ELR (cell line): Measurements from ENCODE around the gene KCNQ1.

Experiments used
- DNase-seq: peaks from one replicate; pipeline ENCODE4 v3.0.0-alpha.2; 2015; ENCODE audit warnings: low read depth

The KCNQ1 gene

GRCh38 chr11:2441171-2441570 is 3.6 kb upstream of the KCNQ1 start:
- no peak for DNase-seq

GRCh38 chr11:2442589-2442988 is 2.2 kb upstream of the KCNQ1 start:
- DNase-seq, result no peak

DNA sequence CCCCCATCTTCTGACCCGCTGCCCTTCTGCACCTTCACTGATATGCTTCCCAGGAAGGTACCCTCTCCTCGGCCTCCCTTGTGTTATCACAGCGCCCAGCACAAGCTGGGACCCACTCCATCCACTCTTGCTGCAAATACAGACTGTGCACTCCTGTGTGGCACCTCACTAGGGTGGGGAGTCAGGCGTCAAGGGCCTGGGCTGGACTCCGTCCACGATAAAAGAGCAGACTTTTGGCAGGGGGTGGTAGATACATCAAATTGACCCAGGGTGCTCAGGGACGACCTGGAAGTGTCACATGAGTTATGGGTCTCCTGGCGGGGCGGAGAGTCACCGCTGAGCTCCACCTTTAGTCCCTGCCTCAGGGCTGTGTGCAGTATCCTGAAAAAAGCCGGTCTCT is 1.4 kb upstream of the KCNQ1 start:
- no peak for DNase-seq

DNA sequence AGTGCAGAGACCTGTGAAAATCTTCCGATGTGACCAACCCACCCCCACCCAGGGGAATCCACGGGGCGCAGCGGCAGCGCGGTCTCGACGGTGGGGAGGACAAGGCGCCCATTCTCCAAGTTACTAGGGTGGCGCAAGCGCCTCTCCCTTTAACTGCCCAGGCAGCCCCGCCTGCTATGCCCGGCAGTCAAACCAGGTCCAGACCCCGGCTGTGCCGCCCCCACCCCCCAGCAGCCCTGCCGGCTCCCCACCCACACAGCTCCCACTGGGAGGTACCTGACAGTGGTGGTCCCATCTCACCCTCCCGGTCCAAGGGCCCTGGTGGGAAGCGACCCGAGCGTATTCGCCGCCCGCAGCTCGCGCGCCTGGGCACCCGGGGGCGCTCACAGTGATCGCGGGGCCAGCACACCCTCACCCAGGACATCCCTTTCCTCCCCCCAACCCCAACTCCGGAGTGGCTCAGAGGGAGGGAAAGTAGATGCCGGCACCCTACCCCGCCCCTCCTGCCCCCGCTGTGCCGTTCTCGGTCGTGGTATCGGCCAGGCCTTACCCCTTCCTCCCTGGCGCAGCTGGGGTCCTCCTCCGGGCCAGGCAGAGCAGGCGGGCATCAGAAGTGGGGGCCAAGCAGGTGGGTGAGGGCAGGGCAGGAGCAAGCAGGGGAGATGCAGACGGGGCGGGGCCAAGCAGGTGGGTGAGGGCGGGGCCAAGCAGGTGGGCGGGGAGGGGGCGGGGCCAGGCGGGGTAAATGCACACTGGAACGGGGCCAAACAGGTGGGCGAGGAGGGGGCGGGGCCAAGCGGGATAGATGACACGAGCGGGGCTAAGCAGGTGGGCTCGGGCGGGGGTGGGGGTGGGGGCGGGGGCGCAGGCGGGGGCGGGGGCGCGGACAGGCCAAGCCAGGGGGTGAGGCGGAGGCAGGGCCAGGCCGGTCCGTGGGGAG is 657 bp upstream of the KCNQ1 start, which contains the start of gene TRPM5:
TSS of gene TRPM5 (minus strand) at position 634 of the 940 bp plus-strand sequence. CDS start 21,478 bp downstream, outside the sequence.
- DNase-seq, result no peak

GRCh38 chr11:2445746-2446551 is 1.1 kb downstream of the KCNQ1 start:
- DNase-seq, result no peak

DNA sequence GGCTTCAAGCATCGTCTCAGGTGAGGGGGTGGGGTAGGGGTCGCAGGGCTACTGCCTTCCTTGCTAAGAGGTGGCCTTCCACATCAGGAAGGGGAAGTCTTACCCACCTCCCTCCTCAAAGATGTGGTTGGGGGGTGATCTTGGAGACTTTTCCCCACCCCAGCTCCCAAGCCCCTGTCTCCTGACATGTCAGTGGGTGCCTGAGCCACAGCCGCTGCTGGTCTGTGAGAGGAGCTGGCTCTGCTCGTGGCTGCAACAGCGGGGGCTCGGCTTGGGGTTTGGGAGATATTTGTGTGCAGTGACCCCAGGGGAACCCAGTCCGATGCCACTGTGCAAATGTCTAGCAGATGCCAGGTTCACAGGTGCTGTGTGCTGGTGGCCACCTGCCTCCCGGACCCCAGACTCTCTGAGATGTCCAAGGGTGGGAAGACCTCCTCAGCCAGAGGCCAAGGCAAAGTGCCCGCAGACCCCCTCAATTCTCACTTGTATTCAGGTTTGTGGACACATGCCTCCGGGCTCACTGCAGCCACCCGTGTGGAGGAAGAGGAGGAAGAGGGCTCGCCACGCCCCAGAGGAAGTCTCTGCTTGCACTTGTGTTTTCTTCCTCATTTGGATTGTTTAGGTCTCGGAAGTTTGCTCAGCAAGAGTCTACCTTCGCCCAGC is 1.9 kb downstream of the KCNQ1 start:
- DNase-seq, result no peak

DNA sequence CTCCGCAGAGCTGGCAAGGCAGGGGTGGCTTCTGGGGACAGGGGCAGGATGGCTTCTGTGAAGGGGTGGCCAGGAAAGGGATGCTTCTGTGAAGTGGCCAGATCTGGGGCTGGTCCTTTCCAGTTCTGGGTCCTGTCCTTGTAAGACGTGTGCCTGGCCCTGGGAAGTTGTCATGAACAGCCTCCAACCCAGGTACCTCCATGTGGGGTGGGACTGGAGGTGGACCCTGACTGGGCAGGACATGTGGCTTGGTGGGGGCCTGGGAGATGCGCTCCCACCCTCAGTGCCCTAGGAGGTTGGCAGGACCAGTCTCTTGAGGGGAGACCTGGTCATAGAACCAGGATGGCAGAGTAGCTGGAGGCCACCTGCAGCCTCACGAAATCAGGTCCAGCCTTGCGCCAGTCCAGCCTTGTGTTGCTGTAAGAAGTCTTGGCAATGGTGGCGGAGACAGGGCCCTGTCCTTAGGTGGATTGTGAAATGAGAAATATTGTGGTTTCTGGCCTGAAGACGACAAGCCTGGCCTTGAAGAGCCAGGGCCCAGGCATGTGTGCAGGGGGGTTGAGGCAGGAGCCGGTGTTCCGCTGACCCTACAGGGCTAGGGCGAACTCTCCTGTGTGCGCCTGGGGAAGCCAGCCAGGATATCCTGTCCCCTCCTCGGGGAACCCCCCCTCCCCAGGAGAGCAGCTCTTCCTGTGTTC is 2.6 kb downstream of the KCNQ1 start:
- no peak for DNase-seq

DNA sequence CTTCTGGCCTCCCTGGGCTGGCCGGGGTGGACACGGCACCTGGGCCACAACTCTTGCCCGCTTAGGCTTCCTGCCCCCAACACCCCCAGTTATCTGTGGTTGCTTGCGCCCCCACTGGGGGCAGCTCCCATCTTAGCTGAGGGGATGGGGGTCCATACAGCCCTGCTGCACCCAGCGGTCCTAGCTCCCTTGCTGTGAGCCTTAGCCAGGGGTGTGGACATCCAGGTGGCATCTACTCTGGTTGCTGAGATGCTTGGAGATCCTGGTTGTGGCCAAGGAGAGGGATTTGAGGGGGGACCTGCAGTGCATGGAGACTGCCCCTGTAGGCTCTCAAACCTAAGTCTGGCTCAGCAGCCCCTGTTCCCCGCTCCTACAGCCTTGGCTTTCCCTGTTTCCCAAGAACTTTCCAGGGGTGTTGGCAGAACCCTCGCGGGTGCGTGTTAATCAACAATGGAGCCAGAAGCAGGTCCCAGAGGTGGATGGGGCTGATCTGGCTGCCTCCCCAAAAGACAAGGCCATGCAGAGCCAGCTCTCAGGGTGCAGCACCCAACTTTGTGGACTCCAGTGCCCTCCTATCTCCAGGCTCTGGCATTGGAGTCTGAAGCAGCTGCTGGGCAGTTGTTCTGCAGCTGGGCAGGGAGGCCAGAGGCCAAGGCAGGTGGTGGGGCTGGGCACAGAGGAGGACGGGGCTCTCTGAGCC is 3.3 kb downstream of the KCNQ1 start:
- DNase-seq, result no peak

GRCh38 chr11:2448661-2449547 is 4.1 kb downstream of the KCNQ1 start:
- DNase-seq, result no peak

GRCh38 chr11:2449548-2450320 is 4.9 kb downstream of the KCNQ1 start:
- no peak for DNase-seq

GRCh38 chr11:2450321-2451041 is 5.7 kb downstream of the KCNQ1 start:
- DNase-seq, result no peak

GRCh38 chr11:2451336-2451735 is 6.5 kb downstream of the KCNQ1 start:
- DNase-seq, result no peak

DNA sequence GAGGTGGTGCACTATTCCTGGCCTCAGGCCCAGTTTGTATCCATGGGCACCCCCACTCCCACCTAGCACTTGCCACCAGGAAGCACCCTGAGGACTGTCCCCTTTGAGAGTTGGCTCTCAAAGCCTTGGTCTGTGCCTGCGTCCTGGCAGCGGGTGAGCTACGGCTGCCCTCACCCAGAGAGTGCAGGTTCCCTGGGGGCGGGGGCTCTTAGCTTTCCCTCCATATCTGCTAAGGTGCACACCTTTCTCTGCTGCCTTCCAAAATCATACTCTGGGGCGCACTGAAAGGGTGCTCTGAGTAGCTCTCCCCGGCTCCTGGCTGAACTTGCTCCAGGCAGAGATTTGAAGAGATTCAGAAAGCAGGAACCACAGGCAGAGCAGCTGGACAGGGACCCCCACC is 7.1 kb downstream of the KCNQ1 start:
- DNase-seq, result no peak

- no peak for DNase-seq
These were observed 7.7 kb downstream of the KCNQ1 start for GRCh38 chr11:2452321-2453012.

- DNase-seq, result no peak
These were observed 8.6 kb downstream of the KCNQ1 start for GRCh38 chr11:2453436-2453835.

- DNase-seq, result no peak
These were observed 13.5 kb downstream of the KCNQ1 start for GRCh38 chr11:2458321-2458720.

DNA sequence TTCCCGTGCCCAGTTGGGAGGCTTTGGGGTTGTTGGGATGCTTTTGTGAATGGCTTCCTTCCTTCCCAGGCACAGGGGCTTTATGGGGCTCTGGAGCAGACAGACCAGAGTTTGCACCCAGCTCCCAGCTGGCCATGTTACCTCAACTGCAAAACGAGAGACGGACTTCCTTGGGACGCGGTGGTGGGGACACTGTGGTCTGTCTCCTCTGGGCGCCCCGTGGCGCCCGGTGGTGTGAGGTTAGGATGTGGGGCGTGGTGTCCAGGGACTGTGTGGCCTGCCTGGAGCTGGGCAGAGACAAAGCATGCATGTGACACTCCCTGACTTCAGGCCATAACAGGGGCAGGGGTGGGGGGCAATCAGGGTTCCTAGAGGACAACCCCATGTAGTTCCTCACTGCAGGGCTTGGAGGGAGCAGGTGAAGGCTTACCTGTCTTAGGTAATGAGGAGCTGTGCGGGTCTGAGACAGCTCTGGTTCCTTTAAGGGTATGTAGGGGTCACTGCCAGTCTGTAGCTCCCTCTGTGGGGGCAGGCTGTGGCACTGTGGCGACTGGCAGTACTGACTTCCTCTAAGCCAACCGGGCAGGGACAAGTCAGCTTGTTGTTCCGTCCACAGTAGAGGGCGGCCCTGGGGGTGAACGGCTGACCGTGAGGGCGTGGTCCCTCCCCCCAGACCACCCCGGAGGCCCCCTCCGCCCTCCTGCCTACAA is 14.4 kb downstream of the KCNQ1 start:
- DNase-seq, result no peak
